Caco-2 (cell line): ENCODE measurements around the gene C2orf81. TPM values are rescaled to one million over a fixed set of nuclear protein-coding genes. Genes with fewer than 3 reads are reported as not detected.
A peak's percentile ranks its signal among the peaks of the same experiment; 100 is the strongest.

Experiments used
- BruUV-seq: library from RNA; stranded (reverse); fragments of 400-500 nt; replicated peaks from 2 replicates; lab custom pipeline; 2021; lab: Mats Ljungman, UMichigan
- CTCF ChIA-PET: fragments of 300-600 bp; sonication (Branson Sonifier 250); formaldehyde crosslinking; loops from one replicate; lab custom pipeline; 2022; ENCODE audit warnings: antibody characterized with exemption; lab: Charles Lee
- POLR2A ChIA-PET: fragments of 300-600 bp; sonication (Branson Sonifier 250); formaldehyde crosslinking; loops from one replicate; lab custom pipeline; 2022; ENCODE audit warnings: antibody characterized with exemption; lab: Charles Lee
- DNase-seq, 2 experiments: peaks; one replicate each; pipeline versions ENCODE4 v3.0.0 to v3.0.0-alpha.2; 2020 to 2022
- H3K27me3 ChIP-seq: replicated peaks from 2 replicates; pipeline ENCODE4 v1.6.0; 2011; ENCODE audit warnings: low read length; ENCODE audit not compliant: control insufficient read depth, insufficient read depth
- H3K36me3 ChIP-seq: 2 replicates; pipeline ENCODE4 v1.5.1; 2011; ENCODE audit warnings: low read length; ENCODE audit not compliant: control insufficient read depth, insufficient read depth
- H3K4me1 ChIP-seq: fragments of 250-450 bp; sonication (Bioruptor Pico); 2 replicates; pipeline ENCODE4 v1.5.1; 2020; ENCODE audit warnings: mild to moderate bottlenecking
- H3K4me3 ChIP-seq: 2 replicates; pipeline ENCODE4 v1.5.1; 2011; ENCODE audit warnings: low read depth, mild to moderate bottlenecking, control low read depth, low read length
- H3K9me3 ChIP-seq: fragments of 250-450 bp; sonication (Bioruptor Pico); 2 replicates; pipeline ENCODE4 v1.5.1; 2020; ENCODE audit warnings: mild to moderate bottlenecking, moderate library complexity
- H3K27ac Mint-ChIP-seq: one replicate; pipeline ENCODE4 v1.8.0; 2022; ENCODE audit warnings: mixed read lengths; ENCODE audit not compliant: unreplicated experiment
- H3K27me3 Mint-ChIP-seq: one replicate; pipeline ENCODE4 v1.8.0; 2022; ENCODE audit warnings: mixed read lengths; ENCODE audit not compliant: insufficient read depth, unreplicated experiment
- H3K36me3 Mint-ChIP-seq: one replicate; pipeline ENCODE4 v1.8.0; 2022; ENCODE audit warnings: mild to moderate bottlenecking, mixed read lengths; ENCODE audit not compliant: insufficient read depth, unreplicated experiment
- H3K4me1 Mint-ChIP-seq: one replicate; pipeline ENCODE4 v1.8.0; 2022; ENCODE audit warnings: low read depth, mixed read lengths; ENCODE audit not compliant: unreplicated experiment
- H3K4me3 Mint-ChIP-seq: one replicate; pipeline ENCODE4 v1.8.0; 2022; ENCODE audit warnings: mild to moderate bottlenecking, moderate library complexity, mixed read lengths; ENCODE audit not compliant: unreplicated experiment
- H3K9me3 Mint-ChIP-seq: one replicate; pipeline ENCODE4 v1.8.0; 2022; ENCODE audit warnings: mixed read lengths; ENCODE audit not compliant: unreplicated experiment
- intact Hi-C: fragments of 100-400 bp; cut with micrococcal nuclease; formaldehyde crosslinking; loops from one replicate; pipeline ENCODE4 v1.10.0; 2022; ENCODE audit not compliant: unreplicated experiment
- total RNA-seq: library from RNA; stranded (reverse); gene quantifications from 2 replicates; pipeline ENCODE4 v1.2.3, GENCODE V29; 2022
- TF ChIP-seq, protein P1 (sequence below), 2 experiments: fragments of 200-600 bp in 1 of 2; IDR thresholded peaks; 1 replicate in 1 of 2; 2 replicates in 1 of 2; pipeline versions ENCODE4 v1.5.1 to v1.8.0; 2011 to 2022; ENCODE audit warnings: antibody characterized with exemption in 1 of 2, control low read depth in 1 of 2, inconsistent platforms in 1 of 2, low read depth in 1 of 2, low read length in 1 of 2, mild to moderate bottlenecking in 1 of 2, moderate library complexity in 1 of 2; ENCODE audit not compliant: insufficient read depth in 1 of 2, severe bottlenecking in 1 of 2, unreplicated experiment in 1 of 2

Gene C2orf81
- total RNA-seq, 1 experiment from 2014 or later, result 0.84 TPM

DNA sequence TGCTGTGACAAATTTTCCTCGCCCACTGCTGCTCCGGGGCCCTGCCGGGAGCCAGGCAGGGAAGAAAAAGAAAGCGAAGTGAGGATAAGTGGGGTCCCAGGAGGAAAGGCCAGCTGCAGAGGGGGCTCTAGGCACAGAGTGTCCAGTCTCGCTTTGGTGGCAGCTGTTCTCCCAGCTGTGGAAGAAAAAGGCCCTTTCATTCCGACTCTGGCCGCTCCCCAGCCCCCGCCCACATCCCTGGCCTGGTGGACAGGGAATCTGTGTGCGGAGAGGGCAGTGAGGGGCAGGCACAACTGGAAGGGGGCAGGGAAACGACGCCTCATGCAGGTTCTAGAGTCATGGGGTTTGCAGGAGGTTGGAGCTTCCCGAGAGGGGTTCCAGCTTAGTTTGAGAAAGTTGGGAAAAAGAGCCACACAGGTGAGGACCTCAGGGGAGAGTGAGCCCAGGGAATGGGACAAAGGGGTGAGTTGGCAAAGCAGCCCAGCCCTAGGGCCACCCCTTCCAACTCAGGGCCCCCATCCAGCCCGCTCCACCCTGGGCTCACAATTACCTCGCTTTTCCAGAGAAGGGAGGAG lies 18.5 kb upstream of the C2orf81 start:
- Mint-ChIP-seq H3K4me1 (peaks cover 13% of the 10 kb centered on the region), H3K36me3 (peaks cover 53% of the 10 kb centered on the region), H3K9me3 (no peaks in the 10 kb centered on the region), H3K4me3 (peak overlapping the region; percentile 97), H3K27me3 (no peaks in the 10 kb centered on the region), H3K27ac (peak overlapping the region; percentile 99)
- BruUV-seq, result no TSS peak
- no peak for DNase-seq
- ChIA-PET POLR2A (interaction anchor here (0.7 to 1.5 kb wide), 13 partner anchors 9 to 612 kb away, joined by 3 to 24 read pairs (median 4); partner anchors contain the start of genes INO80B, MOGS, MRPL53 and WBP1), CTCF (interaction anchor here (0.6 to 1.2 kb wide), 7 partner anchors 12 to 147 kb away, joined by 3 to 9 read pairs (median 4); partner anchors contain the start of genes INO80B and WBP1)
- TF ChIP-seq, protein P1, sequence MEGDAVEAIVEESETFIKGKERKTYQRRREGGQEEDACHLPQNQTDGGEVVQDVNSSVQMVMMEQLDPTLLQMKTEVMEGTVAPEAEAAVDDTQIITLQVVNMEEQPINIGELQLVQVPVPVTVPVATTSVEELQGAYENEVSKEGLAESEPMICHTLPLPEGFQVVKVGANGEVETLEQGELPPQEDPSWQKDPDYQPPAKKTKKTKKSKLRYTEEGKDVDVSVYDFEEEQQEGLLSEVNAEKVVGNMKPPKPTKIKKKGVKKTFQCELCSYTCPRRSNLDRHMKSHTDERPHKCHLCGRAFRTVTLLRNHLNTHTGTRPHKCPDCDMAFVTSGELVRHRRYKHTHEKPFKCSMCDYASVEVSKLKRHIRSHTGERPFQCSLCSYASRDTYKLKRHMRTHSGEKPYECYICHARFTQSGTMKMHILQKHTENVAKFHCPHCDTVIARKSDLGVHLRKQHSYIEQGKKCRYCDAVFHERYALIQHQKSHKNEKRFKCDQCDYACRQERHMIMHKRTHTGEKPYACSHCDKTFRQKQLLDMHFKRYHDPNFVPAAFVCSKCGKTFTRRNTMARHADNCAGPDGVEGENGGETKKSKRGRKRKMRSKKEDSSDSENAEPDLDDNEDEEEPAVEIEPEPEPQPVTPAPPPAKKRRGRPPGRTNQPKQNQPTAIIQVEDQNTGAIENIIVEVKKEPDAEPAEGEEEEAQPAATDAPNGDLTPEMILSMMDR (IDR thresholded peaks at IDR 0.05; ENCODE audit: insufficient read depth in 1 of 2, low read depth in 1 of 2, low read length in 1 of 2, severe bottlenecking in 1 of 2, unreplicated experiment in 1 of 2), result no peak
- no peaks in the 10 kb centered on the region for H3K27me3 ChIP-seq
- peaks cover 20% of the 10 kb centered on the region; the same call in 1 of the 2 replicates for H3K4me1 ChIP-seq
- H3K9me3 ChIP-seq, result no peaks in the 10 kb centered on the region
- intact Hi-C loops, result loop anchor here (2.0 kb wide), 1 partner anchor 15 kb away; no protein-coding TSS in a partner anchor
- peak overlapping the region; percentile 94 for H3K4me3 ChIP-seq
- H3K36me3 ChIP-seq, result peaks cover 5% of the 10 kb centered on the region

DNA sequence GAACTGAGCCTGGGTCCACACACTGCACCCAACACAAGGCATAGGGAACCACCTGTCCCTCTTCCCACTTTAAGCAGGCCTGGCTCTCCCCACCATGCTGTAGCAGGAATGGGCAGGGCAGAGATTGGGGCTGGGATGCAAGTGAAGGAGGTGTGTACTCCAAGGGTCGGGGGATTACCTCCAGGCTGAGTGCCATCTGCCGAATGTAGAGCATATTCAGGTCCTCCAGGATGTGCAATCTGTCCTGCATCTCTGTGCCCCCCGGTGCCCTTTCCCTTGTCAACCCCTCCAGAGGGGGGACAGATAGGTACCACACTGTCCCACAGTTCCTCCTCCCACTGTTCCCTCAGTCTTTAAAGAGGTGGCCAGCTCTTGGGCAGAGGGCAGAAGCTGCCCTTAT lies 18.0 kb upstream of the C2orf81 start:
- no peaks in the 10 kb centered on the region for H3K27me3 ChIP-seq
- H3K9me3 ChIP-seq, result no peaks in the 10 kb centered on the region
- CTCF ChIA-PET, result no interaction called here
- BruUV-seq, result no TSS peak
- Mint-ChIP-seq H3K36me3 (peaks cover 53% of the 10 kb centered on the region), H3K4me1 (peaks cover 13% of the 10 kb centered on the region), H3K27me3 (no peaks in the 10 kb centered on the region), H3K27ac (peak overlapping the region; percentile 49), H3K9me3 (no peaks in the 10 kb centered on the region), H3K4me3 (peak overlapping the region; percentile 97)
- peak overlapping the region; percentile 94 for H3K4me3 ChIP-seq
- H3K4me1 ChIP-seq, result peaks cover 18% of the 10 kb centered on the region; the same call in 1 of the 2 replicates
- intact Hi-C loops, result no loop called here
- TF ChIP-seq, protein P1 (IDR thresholded peaks at IDR 0.05; ENCODE audit: insufficient read depth in 1 of 2, low read depth in 1 of 2, low read length in 1 of 2, severe bottlenecking in 1 of 2, unreplicated experiment in 1 of 2), result no peak
- H3K36me3 ChIP-seq, result peaks cover 7% of the 10 kb centered on the region
- POLR2A ChIA-PET, result no interaction called here
- DNase-seq, result no peak

DNA sequence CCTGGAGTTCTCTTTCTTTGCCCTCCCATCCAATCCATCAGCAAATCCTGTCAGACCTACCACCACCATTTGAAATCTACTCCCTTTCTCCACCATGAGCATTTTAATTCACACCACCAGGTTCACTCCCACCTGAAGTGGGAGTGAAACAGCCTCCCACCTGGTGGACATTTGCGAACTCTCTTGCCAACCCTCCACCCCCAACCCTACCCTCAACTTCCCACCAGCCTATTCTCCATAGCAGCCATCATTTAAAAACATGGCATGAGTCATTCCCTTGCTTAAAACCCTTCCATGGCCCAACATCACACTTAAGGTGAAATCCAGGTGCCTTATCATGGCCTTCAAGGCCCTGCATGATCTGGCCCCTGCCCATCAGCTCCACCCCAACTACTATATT lies 16.8 kb upstream of the C2orf81 start:
- peak overlapping the region; percentile 49 for H3K27ac Mint-ChIP-seq
- no peak overlapping the region for H3K4me3 ChIP-seq
- H3K9me3 Mint-ChIP-seq, result no peaks in the 10 kb centered on the region
- H3K9me3 ChIP-seq, result no peaks in the 10 kb centered on the region
- H3K27me3 ChIP-seq, result no peaks in the 10 kb centered on the region
- H3K4me1 Mint-ChIP-seq, result peaks cover 13% of the 10 kb centered on the region
- H3K27me3 Mint-ChIP-seq, result no peaks in the 10 kb centered on the region
- H3K4me3 Mint-ChIP-seq, result no peak overlapping the region
- ChIA-PET POLR2A (interaction anchor here (0.5 kb wide), 1 partner anchor 13 kb away, joined by 5 read pairs; no protein-coding TSS in a partner anchor), CTCF (no interaction called here)
- H3K36me3 Mint-ChIP-seq, result peaks cover 53% of the 10 kb centered on the region
- DNase-seq, result no peak
- peaks cover 12% of the 10 kb centered on the region; the same call in 1 of the 2 replicates for H3K4me1 ChIP-seq
- peaks cover 7% of the 10 kb centered on the region for H3K36me3 ChIP-seq
- BruUV-seq, result no TSS peak
- TF ChIP-seq, protein P1 (IDR thresholded peaks at IDR 0.05; ENCODE audit: insufficient read depth in 1 of 2, low read depth in 1 of 2, low read length in 1 of 2, severe bottlenecking in 1 of 2, unreplicated experiment in 1 of 2), result no peak
- intact Hi-C loops, result no loop called here
